ENCODE measurements around the gene CATSPER1.

Gene CATSPER1

GRCh38 chr11:66051371-66051765 lies 25.1 kb upstream of the CATSPER1 start:
- peak overlapping the region; percentile 69 for H3K4me3 ChIP-seq (replicated peaks; ENCODE audit: low read depth, low read length)
- TF ChIP-seq CTCF (IDR thresholded peaks at IDR 0.05; ENCODE audit: insufficient read depth, low read length, poor library complexity, severe bottlenecking), result no peak
- no peaks in the 10 kb centered on the region for H3K27me3 ChIP-seq (replicated peaks; ENCODE audit: control insufficient read depth, insufficient read depth, low read length)
- no peak for DNase-seq (ENCODE audit: extremely low read depth, insufficient read length)
- peaks cover 10% of the 10 kb centered on the region for H3K36me3 ChIP-seq (ENCODE audit: control insufficient read depth, insufficient read depth, low read length)

- Histone ChIP-seq H3K27me3 (replicated peaks; ENCODE audit: control insufficient read depth, insufficient read depth, low read length) (no peaks in the 10 kb centered on the region), H3K4me3 (replicated peaks; ENCODE audit: low read depth, low read length) (no peak overlapping the region; the same call in 1 of the 2 replicates), H3K36me3 (ENCODE audit: control insufficient read depth, insufficient read depth, low read length) (peaks cover 8% of the 10 kb centered on the region)
- no peak for DNase-seq (ENCODE audit: extremely low read depth, insufficient read length)
- TF ChIP-seq CTCF (IDR thresholded peaks at IDR 0.05; ENCODE audit: insufficient read depth, low read length, poor library complexity, severe bottlenecking), result no peak
Measured at GRCh38 chr11:66050581-66051231, 24.4 kb upstream of the CATSPER1 start.

GRCh38 chr11:66048547-66049323 lies 22.5 kb upstream of the CATSPER1 start, which contains the start of gene GAL3ST3:
TSS of gene GAL3ST3 (minus strand) at chr11:66049161. CDS start at chr11:66045415, 3,746 bp downstream.
- no peak for TF ChIP-seq CTCF (IDR thresholded peaks at IDR 0.05; ENCODE audit: insufficient read depth, low read length, poor library complexity, severe bottlenecking)
- no peaks in the 10 kb centered on the region for H3K27me3 ChIP-seq (replicated peaks; ENCODE audit: control insufficient read depth, insufficient read depth, low read length)
- no peak for DNase-seq (ENCODE audit: extremely low read depth, insufficient read length)
- no peaks in the 10 kb centered on the region; the same call in 1 of the 2 replicates for H3K36me3 ChIP-seq (ENCODE audit: control insufficient read depth, insufficient read depth, low read length)
- no peak within 1 kb of the TSS for H3K4me3 ChIP-seq (replicated peaks; ENCODE audit: low read depth, low read length)

- Histone ChIP-seq H3K4me3 (replicated peaks; ENCODE audit: low read depth, low read length) (no peak overlapping the region), H3K27me3 (replicated peaks; ENCODE audit: control insufficient read depth, insufficient read depth, low read length) (no peaks in the 10 kb centered on the region), H3K36me3 (ENCODE audit: control insufficient read depth, insufficient read depth, low read length) (no peaks in the 10 kb centered on the region)
- DNase-seq (ENCODE audit: extremely low read depth, insufficient read length), result no peak
- no peak for TF ChIP-seq CTCF (IDR thresholded peaks at IDR 0.05; ENCODE audit: insufficient read depth, low read length, poor library complexity, severe bottlenecking)
Measured at GRCh38 chr11:66047541-66048365, 21.5 kb upstream of the CATSPER1 start.

- no peaks in the 10 kb centered on the region for H3K36me3 ChIP-seq (ENCODE audit: control insufficient read depth, insufficient read depth, low read length)
- TF ChIP-seq CTCF (IDR thresholded peaks at IDR 0.05; ENCODE audit: insufficient read depth, low read length, poor library complexity, severe bottlenecking), result no peak
- no peaks in the 10 kb centered on the region for H3K27me3 ChIP-seq (replicated peaks; ENCODE audit: control insufficient read depth, insufficient read depth, low read length)
- no peak overlapping the region for H3K4me3 ChIP-seq (replicated peaks; ENCODE audit: low read depth, low read length)
- DNase-seq (ENCODE audit: extremely low read depth, insufficient read length), result no peak
Measured at GRCh38 chr11:66046901-66047300, 20.6 kb upstream of the CATSPER1 start.
